ENCODE data around the gene CSAG3. TPM values are rescaled to one million over a fixed set of nuclear protein-coding genes. Genes with fewer than 3 reads are reported as not detected.

CSAG3 gene
- total and polyA plus RNA-seq, 7 experiments from 2014 or later: 8.3 TPM; not detected in 6

Other genes with a start within 250 kb of the CSAG3 start
- gene GABRQ, start 121.3 kb upstream of the CSAG3 start, total RNA-seq: under 1 TPM in 1 of 5 experiments, not detected in 4; 0.07 TPM
- not detected for gene GABRQ, start 121.3 kb upstream of the CSAG3 start, polyA plus RNA-seq
- not detected for gene MAGEA3, start 60.4 kb upstream of the CSAG3 start, total RNA-seq
- not detected for gene MAGEA3, start 60.4 kb upstream of the CSAG3 start, polyA plus RNA-seq
- not detected for gene CSAG2, start 49.9 kb upstream of the CSAG3 start, total RNA-seq
- gene CSAG2, start 49.9 kb upstream of the CSAG3 start, polyA plus RNA-seq: not detected
- not detected for gene MAGEA2B, start 44.6 kb upstream of the CSAG3 start, total RNA-seq
- not detected for gene MAGEA2B, start 44.6 kb upstream of the CSAG3 start, polyA plus RNA-seq
- gene CSAG1, start 25.5 kb upstream of the CSAG3 start, total RNA-seq: not detected
- gene CSAG1, start 25.5 kb upstream of the CSAG3 start, polyA plus RNA-seq: not detected
- gene MAGEA12, start 25.5 kb upstream of the CSAG3 start, total RNA-seq: not detected
- not detected for gene MAGEA12, start 25.5 kb upstream of the CSAG3 start, polyA plus RNA-seq
- gene MAGEA2, start 5.4 kb upstream of the CSAG3 start, total RNA-seq: not detected
- gene MAGEA2, start 5.4 kb upstream of the CSAG3 start, polyA plus RNA-seq: not detected
- gene MAGEA6, start 10.5 kb downstream of the CSAG3 start, total RNA-seq: not detected
- not detected for gene MAGEA6, start 10.5 kb downstream of the CSAG3 start, polyA plus RNA-seq
- 10 to 100 TPM in 1 of 5 experiments, 1 to 10 TPM in 4; 7.0 to 10.9 (median 7.6) TPM for gene CETN2, start 71.5 kb downstream of the CSAG3 start, total RNA-seq
- gene CETN2, start 71.5 kb downstream of the CSAG3 start, polyA plus RNA-seq: 10 to 100 TPM; 27.0 to 28.2 TPM
- gene NSDHL, start 71.8 kb downstream of the CSAG3 start, total RNA-seq: 10 to 100 TPM in 1 of 5 experiments, 1 to 10 TPM in 4; 3.3 to 13.9 (median 7.2) TPM
- gene NSDHL, start 71.8 kb downstream of the CSAG3 start, polyA plus RNA-seq: 10 to 100 TPM; 11.3 to 14.6 TPM
- 10 to 100 TPM in 1 of 5 experiments, 1 to 10 TPM in 3, under 1 TPM in 1; 0.58 to 16.0 (median 3.2) TPM for gene ZNF185, start 138.8 kb downstream of the CSAG3 start, total RNA-seq
- gene ZNF185, start 138.8 kb downstream of the CSAG3 start, polyA plus RNA-seq: 1 to 10 TPM; 2.0 to 4.6 TPM
- under 1 TPM in 1 of 5 experiments, not detected in 4; 0.31 TPM for gene PNMA5, start 234.9 kb downstream of the CSAG3 start, total RNA-seq
- gene PNMA5, start 234.9 kb downstream of the CSAG3 start, polyA plus RNA-seq: not detected

Measured in naive thymus-derived CD4-positive, alpha-beta T cell (primary cell).